Smooth muscle cell of the brain vasculature (primary cell): ENCODE results near the gene RGS6.

Source experiments
- DNase-seq: peaks from one replicate; pipeline ENCODE4 v3.0.0-alpha.2; 2012; ENCODE audit warnings: low read depth, low spot score

The RGS6 gene

GRCh38 chr14:72155379-72155993, 223.3 kb downstream of the RGS6 start:
- DNase-seq = no peak

- no peak for DNase-seq
Observed at GRCh38 chr14:72164420-72165228, 232.4 kb downstream of the RGS6 start.

GRCh38 chr14:72165229-72165698, 233.0 kb downstream of the RGS6 start:
- no peak for DNase-seq

- DNase-seq = no peak
Observed at GRCh38 chr14:72169521-72169920, 237.3 kb downstream of the RGS6 start.

GRCh38 chr14:72172049-72172448, 239.8 kb downstream of the RGS6 start:
- DNase-seq = no peak

DNA sequence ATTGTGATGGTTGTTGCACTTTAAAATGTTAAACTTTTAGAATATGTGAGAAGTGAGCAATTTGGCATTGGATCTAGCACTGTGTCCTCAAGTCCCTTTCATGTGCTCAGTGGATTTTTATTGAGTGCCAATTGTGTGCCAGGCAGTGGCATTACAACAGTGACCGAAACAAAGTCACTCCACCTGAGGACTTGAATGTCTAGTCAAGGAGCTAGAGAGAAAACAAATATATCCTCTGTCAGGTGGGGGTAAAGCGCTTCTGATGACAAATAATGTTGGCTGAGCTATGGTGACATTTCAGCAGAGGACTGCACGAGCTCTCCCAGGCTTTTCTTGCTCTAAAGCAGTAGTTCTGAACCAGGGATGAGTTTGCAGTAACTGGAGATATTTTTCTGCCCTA, 240.4 kb downstream of the RGS6 start:
- no peak for DNase-seq

GRCh38 chr14:72173038-72173720, 240.9 kb downstream of the RGS6 start:
- no peak for DNase-seq

DNA sequence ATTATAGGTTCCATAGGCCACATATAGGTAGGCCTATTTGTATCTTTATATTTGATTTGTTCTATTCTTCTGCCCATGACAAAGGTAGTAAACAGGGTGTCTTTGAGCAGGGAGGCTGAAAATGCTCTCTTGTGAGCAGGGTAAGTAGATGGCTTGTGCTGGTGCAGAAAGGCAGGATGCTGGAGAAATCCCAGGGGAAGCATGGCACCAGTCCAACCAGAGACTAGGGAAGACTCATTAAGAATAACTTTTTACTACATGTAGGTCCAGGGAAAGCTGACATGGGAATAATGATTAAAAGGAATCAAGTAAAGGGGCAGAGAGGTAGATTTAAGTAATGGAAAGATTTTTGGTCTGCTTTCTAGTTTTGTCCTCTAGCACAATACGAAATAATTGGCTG, 245.0 kb downstream of the RGS6 start:
- DNase-seq = no peak

GRCh38 chr14:72178517-72178916, 246.3 kb downstream of the RGS6 start:
- no peak for DNase-seq

GRCh38 chr14:72182708-72183432, 250.6 kb downstream of the RGS6 start:
- DNase-seq = no peak

DNA sequence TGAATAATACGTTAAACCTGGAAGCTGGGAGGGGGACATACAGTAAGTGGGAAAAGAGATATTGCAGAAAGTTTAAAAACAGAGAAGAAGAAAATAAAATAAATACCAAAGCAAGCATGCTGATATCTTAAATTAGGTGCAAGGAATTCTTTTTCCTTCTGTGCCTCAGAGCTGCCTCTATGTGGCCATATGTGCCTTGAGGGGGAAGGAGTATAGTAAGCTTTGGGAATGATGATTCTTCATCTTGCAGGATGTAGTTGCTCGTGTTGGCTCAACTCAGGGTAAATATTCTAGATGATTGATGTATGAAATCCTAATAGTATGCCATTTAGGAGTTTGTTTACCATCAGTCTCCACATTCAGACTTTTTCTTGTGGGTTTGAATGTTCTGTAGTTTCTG, 251.4 kb downstream of the RGS6 start:
- DNase-seq = no peak

GRCh38 chr14:72186523-72186922, 254.3 kb downstream of the RGS6 start:
- DNase-seq = no peak

DNA sequence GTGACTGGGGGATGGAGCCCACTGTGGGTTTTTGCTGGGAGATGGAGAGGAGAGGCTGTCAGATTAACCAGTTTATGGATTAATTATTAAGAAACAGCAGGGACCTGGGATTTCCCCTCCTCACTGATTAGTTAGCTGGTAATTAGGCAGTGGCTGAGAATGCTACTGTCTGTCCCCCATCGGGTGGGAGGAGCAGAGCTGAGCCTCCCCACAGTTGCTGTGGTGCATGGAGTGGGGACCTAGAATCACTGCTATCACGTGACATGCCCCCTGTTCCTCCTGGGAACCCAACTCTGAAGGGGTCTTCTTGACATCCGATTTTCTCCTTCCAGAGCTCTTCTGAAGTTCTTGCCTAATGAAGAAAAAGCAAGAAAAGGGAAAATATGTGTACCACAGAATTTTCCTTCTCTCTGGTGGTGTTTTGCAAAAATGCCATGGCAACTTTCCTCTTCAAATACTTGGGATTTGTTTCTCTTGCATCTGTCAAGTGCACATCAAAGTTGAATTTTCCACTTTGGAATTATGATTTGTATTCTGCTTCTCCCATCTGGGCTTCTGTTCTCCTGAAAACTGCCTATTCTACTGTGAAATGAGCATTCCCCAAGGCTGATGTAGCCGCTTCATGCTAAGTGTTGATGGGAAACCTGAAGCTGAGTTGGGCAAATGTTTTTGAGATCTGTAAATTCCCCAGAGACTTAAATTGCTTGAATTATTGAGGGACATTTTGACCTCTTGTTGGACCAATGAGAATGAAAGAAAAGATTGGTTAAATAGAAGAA, 264.2 kb downstream of the RGS6 start:
- DNase-seq = no peak

GRCh38 chr14:72201645-72202044, 269.4 kb downstream of the RGS6 start:
- no peak for DNase-seq

DNA sequence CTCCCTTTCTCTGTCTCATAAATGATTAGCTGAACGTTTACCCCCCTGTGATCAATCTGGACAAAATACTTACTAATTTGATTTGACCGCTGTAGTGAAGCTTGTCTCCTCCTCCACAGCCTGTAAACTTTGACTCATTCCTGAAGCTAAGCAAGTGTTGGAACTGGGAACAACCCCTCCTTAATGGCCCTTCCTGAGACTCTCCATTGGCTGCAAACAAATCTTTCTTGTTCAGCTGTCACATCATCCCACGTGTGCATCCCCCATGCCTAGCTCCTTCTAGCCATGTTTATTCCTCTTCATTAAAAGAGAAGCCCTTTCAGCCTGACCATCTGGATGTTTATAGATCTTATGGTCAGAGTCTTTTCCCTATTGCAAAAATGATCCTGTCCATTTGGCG, 281.2 kb downstream of the RGS6 start:
- no peak for DNase-seq

GRCh38 chr14:72215080-72215479, 282.9 kb downstream of the RGS6 start:
- DNase-seq = no peak

DNA sequence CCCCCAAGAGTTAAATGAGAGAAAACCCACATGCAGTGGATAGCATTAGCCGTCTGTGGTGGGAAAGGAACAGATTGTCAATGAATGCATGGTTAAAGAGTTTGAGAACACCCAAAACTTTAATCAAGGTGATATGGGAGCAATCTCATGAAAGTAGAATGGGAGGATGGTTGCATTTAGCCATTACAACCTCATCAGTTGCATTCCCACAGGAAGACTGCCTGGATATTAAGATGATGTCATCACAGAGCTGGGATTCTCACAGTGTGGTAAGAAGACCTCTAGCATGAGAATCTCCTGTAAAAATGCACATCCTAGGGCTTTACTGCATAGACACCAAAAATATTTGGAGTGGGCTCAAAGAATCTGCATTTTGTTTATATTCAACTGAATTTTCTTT, 284.9 kb downstream of the RGS6 start:
- DNase-seq = no peak

DNA sequence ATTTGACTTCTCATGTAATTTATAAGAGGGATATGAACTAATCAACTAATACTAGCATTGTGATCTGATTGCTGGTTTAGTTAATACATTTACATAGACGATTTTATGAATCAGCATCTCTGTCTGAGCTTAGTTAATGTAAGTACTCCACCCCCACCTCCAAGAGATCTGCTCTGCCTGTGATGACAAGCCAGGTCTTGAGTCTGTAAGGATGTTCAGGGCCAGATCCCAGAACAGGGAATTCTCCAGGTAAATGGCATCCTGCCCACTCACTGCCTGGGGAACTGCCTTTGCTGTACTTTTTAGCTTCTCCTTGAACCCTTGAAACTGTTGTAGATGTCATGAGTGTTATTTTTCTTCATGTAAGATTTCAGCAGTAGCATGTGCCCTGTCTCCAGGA, 289.8 kb downstream of the RGS6 start:
- DNase-seq = no peak

- DNase-seq = no peak
Observed at GRCh38 chr14:72236629-72237028, 304.4 kb downstream of the RGS6 start.

GRCh38 chr14:72237722-72238666, 305.8 kb downstream of the RGS6 start:
- DNase-seq = no peak
